ENCODE results near the gene ETV6.

ETV6 gene

GRCh38 chr12:11891754-11892386 is 242.4 kb downstream of the ETV6 start:
- H3K9me2 ChIP-seq (replicated peaks; ENCODE audit: low read depth, low read length) = no peaks in the 10 kb centered on the region
- no peaks in the 10 kb centered on the region for H4K20me1 ChIP-seq (ENCODE audit: insufficient read depth, low read length, poor library complexity, severe bottlenecking)
- H3K9me3 ChIP-seq (ENCODE audit: insufficient read depth, low read depth, low read length) = no peaks in the 10 kb centered on the region
- no peaks in the 10 kb centered on the region for H3K4me1 ChIP-seq (ENCODE audit: insufficient read depth, low read length, poor library complexity, severe bottlenecking)
- no peaks in the 10 kb centered on the region for H3K79me2 ChIP-seq (ENCODE audit: insufficient read depth, low read length)
- H3K4me3 ChIP-seq (ENCODE audit: low read length, poor library complexity, severe bottlenecking) = no peak overlapping the region
- no peaks in the 10 kb centered on the region for H3K27me3 ChIP-seq (ENCODE audit: insufficient read depth, low read length, poor library complexity, severe bottlenecking)
- H2AFZ ChIP-seq (ENCODE audit: low read length) = no peak overlapping the region
- peaks cover 55% of the 10 kb centered on the region; the same call in 1 of the 2 replicates for H3K36me3 ChIP-seq (ENCODE audit: insufficient read depth, low read length)
- no peak overlapping the region for H3K9ac ChIP-seq (ENCODE audit: low read depth, low read length, poor library complexity, severe bottlenecking)
- no peaks in the 10 kb centered on the region for H3F3A ChIP-seq (ENCODE audit: low read depth)
- TF ChIP-seq CTCF (conservative IDR thresholded peaks at IDR 0.05; ENCODE audit: low read length) (no peak), EZH2phosphoT487 (IDR thresholded peaks at IDR 0.05; ENCODE audit: borderline replicate concordance) (no peak)
- H3K4me2 ChIP-seq (ENCODE audit: low read depth, low read length, poor library complexity, severe bottlenecking) = no peak overlapping the region

GRCh38 chr12:11893998-11894397 is 244.5 kb downstream of the ETV6 start:
- Histone ChIP-seq H3K4me2 (ENCODE audit: low read depth, low read length, poor library complexity, severe bottlenecking) (no peak overlapping the region), H3F3A (ENCODE audit: low read depth) (no peaks in the 10 kb centered on the region), H3K4me1 (ENCODE audit: insufficient read depth, low read length, poor library complexity, severe bottlenecking) (peaks cover 11% of the 10 kb centered on the region)

GRCh38 chr12:11894890-11895289 is 245.4 kb downstream of the ETV6 start:
- Histone ChIP-seq H3K4me1 (ENCODE audit: insufficient read depth, low read length, poor library complexity, severe bottlenecking) (peaks cover 11% of the 10 kb centered on the region), H3K4me2 (ENCODE audit: low read depth, low read length, poor library complexity, severe bottlenecking) (no peak overlapping the region), H3K79me2 (ENCODE audit: insufficient read depth, low read length) (no peaks in the 10 kb centered on the region), H3K9me2 (replicated peaks; ENCODE audit: low read depth, low read length) (no peaks in the 10 kb centered on the region), H3K27me3 (ENCODE audit: insufficient read depth, low read length, poor library complexity, severe bottlenecking) (no peaks in the 10 kb centered on the region), H4K20me1 (ENCODE audit: insufficient read depth, low read length, poor library complexity, severe bottlenecking) (no peaks in the 10 kb centered on the region), H3K4me3 (ENCODE audit: low read length, poor library complexity, severe bottlenecking) (no peak overlapping the region), H3K36me3 (ENCODE audit: insufficient read depth, low read length) (peaks cover 28% of the 10 kb centered on the region; the same call in 1 of the 2 replicates), H3K9me3 (ENCODE audit: insufficient read depth, low read depth, low read length) (no peaks in the 10 kb centered on the region), H2AFZ (ENCODE audit: low read length) (no peak overlapping the region), H3K9ac (ENCODE audit: low read depth, low read length, poor library complexity, severe bottlenecking) (no peak overlapping the region), H3F3A (ENCODE audit: low read depth) (no peaks in the 10 kb centered on the region)
- TF ChIP-seq EZH2phosphoT487 (IDR thresholded peaks at IDR 0.05; ENCODE audit: borderline replicate concordance) (no peak), CTCF (conservative IDR thresholded peaks at IDR 0.05; ENCODE audit: low read length) (no peak)

More at GRCh38 chr12:11893998-11894397, 244.5 kb downstream of the ETV6 start:
- no peaks in the 10 kb centered on the region for H3K27me3 ChIP-seq (ENCODE audit: insufficient read depth, low read length, poor library complexity, severe bottlenecking)
- peaks cover 36% of the 10 kb centered on the region; the same call in 1 of the 2 replicates for H3K36me3 ChIP-seq (ENCODE audit: insufficient read depth, low read length)
- no peak overlapping the region for H2AFZ ChIP-seq (ENCODE audit: low read length)
- H3K9ac ChIP-seq (ENCODE audit: low read depth, low read length, poor library complexity, severe bottlenecking) = no peak overlapping the region
- H3K4me3 ChIP-seq (ENCODE audit: low read length, poor library complexity, severe bottlenecking) = no peak overlapping the region
- no peaks in the 10 kb centered on the region for H3K9me3 ChIP-seq (ENCODE audit: insufficient read depth, low read depth, low read length)
- H3K9me2 ChIP-seq (replicated peaks; ENCODE audit: low read depth, low read length) = no peaks in the 10 kb centered on the region
- H3K79me2 ChIP-seq (ENCODE audit: insufficient read depth, low read length) = no peaks in the 10 kb centered on the region
- TF ChIP-seq CTCF (conservative IDR thresholded peaks at IDR 0.05; ENCODE audit: low read length) (no peak), EZH2phosphoT487 (IDR thresholded peaks at IDR 0.05; ENCODE audit: borderline replicate concordance) (no peak)
- H4K20me1 ChIP-seq (ENCODE audit: insufficient read depth, low read length, poor library complexity, severe bottlenecking) = no peaks in the 10 kb centered on the region
